ENCODE measurements around the gene DYNC1H1.

DNA sequence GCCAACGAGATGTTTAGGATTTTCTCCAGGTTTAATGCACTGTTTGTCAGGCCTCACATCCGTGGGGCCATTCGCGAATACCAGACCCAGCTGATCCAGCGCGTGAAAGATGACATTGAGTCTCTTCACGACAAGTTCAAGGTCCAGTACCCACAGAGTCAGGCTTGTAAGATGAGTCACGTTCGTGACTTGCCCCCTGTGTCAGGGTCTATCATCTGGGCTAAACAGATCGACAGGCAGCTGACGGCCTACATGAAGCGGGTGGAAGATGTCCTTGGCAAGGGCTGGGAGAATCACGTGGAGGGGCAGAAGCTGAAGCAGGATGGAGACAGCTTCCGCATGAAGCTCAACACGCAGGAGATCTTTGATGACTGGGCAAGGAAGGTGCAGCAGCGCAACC is 21.6 kb downstream of the DYNC1H1 start:
- TF ChIP-seq, protein P1, sequence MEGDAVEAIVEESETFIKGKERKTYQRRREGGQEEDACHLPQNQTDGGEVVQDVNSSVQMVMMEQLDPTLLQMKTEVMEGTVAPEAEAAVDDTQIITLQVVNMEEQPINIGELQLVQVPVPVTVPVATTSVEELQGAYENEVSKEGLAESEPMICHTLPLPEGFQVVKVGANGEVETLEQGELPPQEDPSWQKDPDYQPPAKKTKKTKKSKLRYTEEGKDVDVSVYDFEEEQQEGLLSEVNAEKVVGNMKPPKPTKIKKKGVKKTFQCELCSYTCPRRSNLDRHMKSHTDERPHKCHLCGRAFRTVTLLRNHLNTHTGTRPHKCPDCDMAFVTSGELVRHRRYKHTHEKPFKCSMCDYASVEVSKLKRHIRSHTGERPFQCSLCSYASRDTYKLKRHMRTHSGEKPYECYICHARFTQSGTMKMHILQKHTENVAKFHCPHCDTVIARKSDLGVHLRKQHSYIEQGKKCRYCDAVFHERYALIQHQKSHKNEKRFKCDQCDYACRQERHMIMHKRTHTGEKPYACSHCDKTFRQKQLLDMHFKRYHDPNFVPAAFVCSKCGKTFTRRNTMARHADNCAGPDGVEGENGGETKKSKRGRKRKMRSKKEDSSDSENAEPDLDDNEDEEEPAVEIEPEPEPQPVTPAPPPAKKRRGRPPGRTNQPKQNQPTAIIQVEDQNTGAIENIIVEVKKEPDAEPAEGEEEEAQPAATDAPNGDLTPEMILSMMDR (optimal IDR thresholded peaks at IDR 0.05 in 1 of 3, IDR thresholded peaks at IDR 0.05 in 1 of 3, conservative IDR thresholded peaks at IDR 0.05 in 1 of 3; ENCODE audit: extremely low read depth in 1 of 3, insufficient read depth in 2 of 3, low read length in 3 of 3) = no peak
- no peak for TF ChIP-seq EZH2 (IDR thresholded peaks at IDR 0.05; ENCODE audit: low read length)
